Neural progenitor cell (in vitro differentiated cells): Measurements from ENCODE around the gene IDH1. TPM values are rescaled to one million over a fixed set of nuclear protein-coding genes. Genes with fewer than 3 reads are reported as not detected.

Source experiments
- DNase-seq: peaks from one replicate; pipeline ENCODE4 v3.0.0-alpha.2; 2016; ENCODE audit warnings: low spot score
- H2AFZ ChIP-seq: fragments of 200-600 bp; sonication (generic); replicated peaks from 2 replicates; pipeline ENCODE4 v1.6.1; 2016; ENCODE audit warnings: antibody characterized with exemption
- H3F3A ChIP-seq: fragments of 200-600 bp; sonication (generic); 2 replicates; pipeline ENCODE4 v1.6.1; 2016; ENCODE audit warnings: antibody characterized with exemption, low read depth
- H3K27ac ChIP-seq: fragments of 200-600 bp; sonication (generic); 2 replicates; pipeline ENCODE4 v1.5.1; 2016; ENCODE audit warnings: mild to moderate bottlenecking
- H3K27me3 ChIP-seq: fragments of 200-600 bp; sonication (generic); 2 replicates; pipeline ENCODE4 v1.6.1; 2016; ENCODE audit warnings: mild to moderate bottlenecking, moderate library complexity
- H3K36me3 ChIP-seq: fragments of 200-600 bp; sonication (generic); 2 replicates; pipeline ENCODE4 v1.5.1; 2016
- H3K4me1 ChIP-seq: fragments of 200-600 bp; sonication (generic); 2 replicates; pipeline ENCODE4 v1.6.1; 2016; ENCODE audit warnings: mixed run types
- H3K4me2 ChIP-seq: fragments of 200-600 bp; sonication (generic); 2 replicates; pipeline ENCODE4 v1.6.1; 2016
- H3K4me3 ChIP-seq: fragments of 200-600 bp; sonication (generic); 2 replicates; pipeline ENCODE4 v1.5.1; 2016
- H3K79me2 ChIP-seq: fragments of 200-600 bp; sonication (generic); 2 replicates; pipeline ENCODE4 v1.6.1; 2016; ENCODE audit warnings: low read depth
- H3K9ac ChIP-seq: fragments of 200-600 bp; sonication (generic); 2 replicates; pipeline ENCODE4 v1.6.1; 2016
- H3K9me3 ChIP-seq: fragments of 200-600 bp; sonication (generic); 2 replicates; pipeline ENCODE4 v1.5.1; 2016; ENCODE audit warnings: low read depth
- H4K20me1 ChIP-seq: fragments of 200-600 bp; sonication (generic); 2 replicates; pipeline ENCODE4 v1.6.1; 2016; ENCODE audit warnings: low read depth
- H3K27ac Mint-ChIP-seq: 3 replicates; pipeline ENCODE4 v1.8.0; 2021; ENCODE audit warnings: mixed read lengths
- H3K27me3 Mint-ChIP-seq: 2 replicates; pipeline ENCODE4 v1.8.0; 2022; ENCODE audit warnings: low read depth, mild to moderate bottlenecking, inconsistent platforms, moderate library complexity, mixed read lengths; ENCODE audit not compliant: insufficient read depth
- H3K36me3 Mint-ChIP-seq: 3 replicates; pipeline ENCODE4 v1.8.0; 2021; ENCODE audit warnings: mixed read lengths
- H3K4me1 Mint-ChIP-seq: 3 replicates; pipeline ENCODE4 v1.8.0; 2021; ENCODE audit warnings: mixed read lengths
- H3K4me3 Mint-ChIP-seq: 3 replicates; pipeline ENCODE4 v1.8.0; 2021; ENCODE audit warnings: mild to moderate bottlenecking, moderate library complexity, mixed read lengths
- H3K9me3 Mint-ChIP-seq: 3 replicates; pipeline ENCODE4 v1.8.0; 2020; ENCODE audit warnings: mixed read lengths
- EZH2 ChIP-seq: fragments of 200-600 bp; sonication (generic); IDR thresholded peaks from 2 replicates; pipeline ENCODE4 v1.6.1; 2017; ENCODE audit warnings: antibody characterized with exemption, mild to moderate bottlenecking, moderate library complexity
- EZH2phosphoT487 ChIP-seq: fragments of 200-600 bp; sonication (generic); IDR thresholded peaks from 2 replicates; pipeline ENCODE4 v1.6.1; 2017; ENCODE audit warnings: antibody characterized with exemption
- total RNA-seq: library from RNA; depleted of rRNA; stranded (reverse); fragments of >200 nt; gene quantifications from 2 replicates; pipeline ENCODE4 v1.2.3, GENCODE V29; 2015; ENCODE audit warnings: low replicate concordance
- TF ChIP-seq, protein P1 (sequence below): fragments of 200-600 bp; sonication (generic); IDR thresholded peaks from 2 replicates; pipeline ENCODE4 v1.5.1; 2017; ENCODE audit warnings: antibody characterized with exemption, mild to moderate bottlenecking

Gene IDH1
- total RNA-seq, 1 donor from 2014 or later, result 308 TPM

DNA sequence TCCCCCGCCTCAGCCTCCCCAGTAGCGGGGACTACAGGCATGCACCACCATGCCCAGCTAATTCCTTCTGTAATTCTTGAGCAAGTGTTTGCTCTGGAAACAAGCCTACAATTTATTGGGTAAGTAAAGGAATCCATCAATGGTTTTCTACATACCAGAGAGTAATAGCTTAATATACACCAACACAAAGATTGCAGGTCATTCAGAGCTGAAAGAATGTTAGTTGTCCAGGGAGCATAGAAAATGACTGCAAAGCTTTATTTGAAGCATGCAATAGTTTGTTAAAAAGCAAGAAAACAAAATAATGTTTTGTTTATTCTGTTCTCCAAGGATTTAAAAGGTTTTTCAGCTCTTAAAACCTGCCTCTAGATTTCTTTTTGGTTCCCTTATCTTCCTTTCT is 5.6 kb downstream of the IDH1 start:
- no peak overlapping the region for H3K4me3 ChIP-seq
- Mint-ChIP-seq H3K9me3 (no peaks in the 10 kb centered on the region), H3K36me3 (peaks cover 61% of the 10 kb centered on the region), H3K4me3 (no peak overlapping the region), H3K4me1 (peaks cover 23% of the 10 kb centered on the region), H3K27ac (no peak overlapping the region), H3K27me3 (no peaks in the 10 kb centered on the region)
- peaks cover 54% of the 10 kb centered on the region for H3K36me3 ChIP-seq
- H3K4me1 ChIP-seq, result peaks cover 32% of the 10 kb centered on the region
- no peak overlapping the region for H3K4me2 ChIP-seq
- no peak overlapping the region for H3K9ac ChIP-seq
- H3K27me3 ChIP-seq, result no peaks in the 10 kb centered on the region
- no peak overlapping the region for H3K27ac ChIP-seq
- H3K9me3 ChIP-seq, result no peaks in the 10 kb centered on the region
- H3K79me2 ChIP-seq, result peaks cover 59% of the 10 kb centered on the region
- H3F3A ChIP-seq, result peaks cover under 1% of the 10 kb centered on the region
- TF ChIP-seq, protein P1, sequence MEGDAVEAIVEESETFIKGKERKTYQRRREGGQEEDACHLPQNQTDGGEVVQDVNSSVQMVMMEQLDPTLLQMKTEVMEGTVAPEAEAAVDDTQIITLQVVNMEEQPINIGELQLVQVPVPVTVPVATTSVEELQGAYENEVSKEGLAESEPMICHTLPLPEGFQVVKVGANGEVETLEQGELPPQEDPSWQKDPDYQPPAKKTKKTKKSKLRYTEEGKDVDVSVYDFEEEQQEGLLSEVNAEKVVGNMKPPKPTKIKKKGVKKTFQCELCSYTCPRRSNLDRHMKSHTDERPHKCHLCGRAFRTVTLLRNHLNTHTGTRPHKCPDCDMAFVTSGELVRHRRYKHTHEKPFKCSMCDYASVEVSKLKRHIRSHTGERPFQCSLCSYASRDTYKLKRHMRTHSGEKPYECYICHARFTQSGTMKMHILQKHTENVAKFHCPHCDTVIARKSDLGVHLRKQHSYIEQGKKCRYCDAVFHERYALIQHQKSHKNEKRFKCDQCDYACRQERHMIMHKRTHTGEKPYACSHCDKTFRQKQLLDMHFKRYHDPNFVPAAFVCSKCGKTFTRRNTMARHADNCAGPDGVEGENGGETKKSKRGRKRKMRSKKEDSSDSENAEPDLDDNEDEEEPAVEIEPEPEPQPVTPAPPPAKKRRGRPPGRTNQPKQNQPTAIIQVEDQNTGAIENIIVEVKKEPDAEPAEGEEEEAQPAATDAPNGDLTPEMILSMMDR, result no peak
- TF ChIP-seq EZH2phosphoT487, result no peak
- TF ChIP-seq EZH2, result no peak
- peaks cover 28% of the 10 kb centered on the region for H4K20me1 ChIP-seq
- no peak for DNase-seq
- H2AFZ ChIP-seq, result no peak overlapping the region

DNA sequence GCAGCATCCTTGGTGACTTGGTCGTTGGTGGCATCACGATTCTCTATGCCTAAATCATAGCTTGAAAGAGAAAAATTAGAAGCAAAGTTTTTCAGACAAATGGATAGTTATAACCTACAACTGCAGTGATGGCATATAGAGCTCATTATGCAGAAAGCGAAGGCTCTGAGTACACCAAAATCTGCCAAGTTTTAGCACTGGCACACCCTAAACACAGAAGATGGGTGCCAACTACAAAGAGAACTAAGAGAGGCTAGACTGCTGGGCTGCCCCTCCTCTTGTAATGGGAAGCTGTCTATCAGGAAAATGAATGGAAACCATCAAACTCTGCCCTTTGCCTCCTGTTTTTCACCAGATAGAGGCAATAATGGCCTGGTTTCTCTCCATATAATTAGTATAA is 6.3 kb downstream of the IDH1 start:
- Histone ChIP-seq H3F3A (peaks cover 3% of the 10 kb centered on the region), H3K79me2 (peaks cover 53% of the 10 kb centered on the region), H4K20me1 (peaks cover 22% of the 10 kb centered on the region), H3K4me1 (peaks cover 28% of the 10 kb centered on the region), H3K9ac (no peak overlapping the region), H3K4me2 (no peak overlapping the region), H3K27me3 (no peaks in the 10 kb centered on the region), H3K36me3 (peaks cover 61% of the 10 kb centered on the region), H3K9me3 (no peaks in the 10 kb centered on the region), H3K4me3 (no peak overlapping the region), H2AFZ (no peak overlapping the region), H3K27ac (no peak overlapping the region)
- DNase-seq, result no peak
- no peaks in the 10 kb centered on the region for H3K9me3 Mint-ChIP-seq
- no peak overlapping the region for H3K27ac Mint-ChIP-seq
- peaks cover 66% of the 10 kb centered on the region for H3K36me3 Mint-ChIP-seq
- TF ChIP-seq EZH2 (no peak), EZH2phosphoT487 (no peak)
- TF ChIP-seq, protein P1, result no peak
- H3K27me3 Mint-ChIP-seq, result no peaks in the 10 kb centered on the region
- no peak overlapping the region for H3K4me3 Mint-ChIP-seq
- H3K4me1 Mint-ChIP-seq, result peaks cover 20% of the 10 kb centered on the region

DNA sequence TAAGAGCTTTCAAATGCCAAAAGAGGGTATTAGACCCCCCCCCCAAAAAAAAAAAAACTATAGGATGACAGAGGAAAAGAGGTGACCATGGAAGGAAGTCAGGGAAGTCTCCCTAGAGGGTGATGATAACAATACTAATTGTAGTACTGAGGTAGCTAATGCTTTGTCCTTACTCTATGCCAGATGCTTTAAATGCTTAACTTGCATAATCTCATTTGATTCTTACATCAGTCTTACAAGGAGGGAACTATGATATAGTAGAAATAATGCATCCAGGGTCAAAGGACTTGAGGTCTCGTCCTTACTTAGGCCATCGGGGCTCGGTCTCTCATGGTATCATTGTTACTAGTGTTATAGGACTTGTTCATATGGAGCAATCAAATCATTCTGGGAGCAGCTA is 9.1 kb downstream of the IDH1 start:
- Histone ChIP-seq H3F3A (peaks cover 3% of the 10 kb centered on the region), H3K36me3 (peaks cover 47% of the 10 kb centered on the region), H3K4me1 (peaks cover 5% of the 10 kb centered on the region), H4K20me1 (peaks cover 2% of the 10 kb centered on the region), H3K9me3 (no peaks in the 10 kb centered on the region), H3K4me2 (no peak overlapping the region), H3K9ac (no peak overlapping the region), H2AFZ (no peak overlapping the region), H3K4me3 (no peak overlapping the region), H3K79me2 (peaks cover 24% of the 10 kb centered on the region), H3K27ac (no peak overlapping the region), H3K27me3 (no peaks in the 10 kb centered on the region)
- TF ChIP-seq EZH2phosphoT487 (no peak), EZH2 (no peak)
- TF ChIP-seq, protein P1, result no peak
- H3K9me3 Mint-ChIP-seq, result no peaks in the 10 kb centered on the region
- no peak for DNase-seq
- no peak overlapping the region for H3K4me3 Mint-ChIP-seq
- H3K4me1 Mint-ChIP-seq, result peaks cover 5% of the 10 kb centered on the region
- peaks cover 71% of the 10 kb centered on the region for H3K36me3 Mint-ChIP-seq
- no peak overlapping the region for H3K27ac Mint-ChIP-seq
- H3K27me3 Mint-ChIP-seq, result no peaks in the 10 kb centered on the region

DNA sequence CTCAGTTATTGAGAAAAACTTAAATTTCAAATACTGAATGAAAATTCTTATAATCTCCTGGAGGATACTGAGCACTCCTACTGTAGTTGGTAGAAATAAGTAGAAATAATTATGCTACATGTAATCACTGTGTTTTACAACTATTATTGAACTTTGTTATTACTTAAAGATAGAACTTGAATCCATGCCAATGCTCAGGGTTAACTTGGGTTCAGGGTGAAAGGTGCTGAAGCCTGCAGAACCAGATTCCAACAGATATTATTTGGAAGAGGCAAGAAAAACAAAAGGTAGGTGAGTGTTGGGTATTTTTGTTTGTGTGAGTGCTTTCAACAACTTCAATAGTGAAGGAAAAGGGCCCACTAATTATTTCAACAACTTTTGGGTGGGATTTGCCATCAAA is 10.4 kb downstream of the IDH1 start:
- peaks cover 66% of the 10 kb centered on the region for H3K36me3 Mint-ChIP-seq
- no peak for TF ChIP-seq EZH2phosphoT487
- TF ChIP-seq, protein P1, result no peak
- Histone ChIP-seq H3K4me3 (no peak overlapping the region), H4K20me1 (peaks cover 2% of the 10 kb centered on the region), H3K9me3 (no peaks in the 10 kb centered on the region), H3K9ac (no peak overlapping the region), H3K4me1 (no peaks in the 10 kb centered on the region), H3K79me2 (peaks cover 13% of the 10 kb centered on the region), H3F3A (peaks cover 6% of the 10 kb centered on the region), H2AFZ (no peak overlapping the region), H3K27ac (no peak overlapping the region), H3K36me3 (peaks cover 47% of the 10 kb centered on the region), H3K27me3 (no peaks in the 10 kb centered on the region), H3K4me2 (no peak overlapping the region)
- H3K9me3 Mint-ChIP-seq, result no peaks in the 10 kb centered on the region
- no peak for DNase-seq
- no peak overlapping the region for H3K27ac Mint-ChIP-seq
- no peak overlapping the region for H3K4me3 Mint-ChIP-seq
- H3K4me1 Mint-ChIP-seq, result peaks cover 5% of the 10 kb centered on the region
- H3K27me3 Mint-ChIP-seq, result no peaks in the 10 kb centered on the region
